Measurements from ENCODE around the gene KRT77.
A peak's percentile ranks its signal among the peaks of the same experiment; 100 is the strongest.

KRT77 gene

GRCh38 chr12:52691076-52691840 is 12.1 kb downstream of the KRT77 start:
- H3K4me1 ChIP-seq (ENCODE audit: control insufficient read depth, insufficient read depth, low read length): no peaks in the 10 kb centered on the region
- ChIA-PET POLR2A (no interaction called here), CTCF (interaction anchor here (0.6 to 1.1 kb wide), 4 partner anchors 25 to 319 kb away, joined by 3 to 6 read pairs (median 4); no protein-coding TSS in a partner anchor)
- no peaks in the 10 kb centered on the region for H3K9me3 ChIP-seq (ENCODE audit: control insufficient read depth, insufficient read depth, low read depth, low read length)
- no peaks in the 10 kb centered on the region for H3K36me3 ChIP-seq (ENCODE audit: control insufficient read depth in 2 of 2, insufficient read depth in 1 of 2, low read length in 2 of 2)
- H3K4me3 ChIP-seq (ENCODE audit: low read depth, low read length): no peak overlapping the region
- H3K27ac ChIP-seq (ENCODE audit: extremely low read depth, low read depth, low read length): no peak overlapping the region
- TF ChIP-seq ZNF16 (tag by site-specific recombination; IDR thresholded peaks at IDR 0.05; ENCODE audit: low read depth) (no peak), ZEB2 (tag by site-specific recombination; IDR thresholded peaks at IDR 0.05) (0 out of 2 replicates have a peak, but pooled peaks have one; percentile 11), SCRT2 (tag by site-specific recombination; IDR thresholded peaks at IDR 0.05) (no peak), TSHZ1 (tag by site-specific recombination; IDR thresholded peaks at IDR 0.05; ENCODE audit: borderline replicate concordance) (no peak), ZBTB44 (tag by site-specific recombination; IDR thresholded peaks at IDR 0.05) (no peak), ZNF292 (tag by site-specific recombination; IDR thresholded peaks at IDR 0.05; ENCODE audit: borderline replicate concordance, low read depth) (no peak), ZNF157 (tag by site-specific recombination; IDR thresholded peaks at IDR 0.05) (no peak), KLF7 (tag by site-specific recombination; IDR thresholded peaks at IDR 0.05; ENCODE audit: borderline replicate concordance) (no peak), ZNF18 (tag by site-specific recombination; IDR thresholded peaks at IDR 0.05) (no peak), ZNF398 (tag by site-specific recombination; IDR thresholded peaks at IDR 0.05) (peak; percentile 85), ZBTB26 (tag by site-specific recombination; optimal IDR thresholded peaks at IDR 0.05) (peak; percentile 44), ZNF596 (tag by site-specific recombination; IDR thresholded peaks at IDR 0.05) (no peak), FEZF1 (tag by site-specific recombination; IDR thresholded peaks at IDR 0.05) (no peak), ZNF792 (tag by site-specific recombination; IDR thresholded peaks at IDR 0.05) (no peak), RBAK (tag by site-specific recombination; IDR thresholded peaks at IDR 0.05) (no peak), ELK4 (IDR thresholded peaks at IDR 0.05; ENCODE audit: borderline replicate concordance, low read depth, low read length) (no peak), GLIS1 (tag by site-specific recombination; IDR thresholded peaks at IDR 0.05) (peak; percentile 59), ZNF146 (tag by site-specific recombination; IDR thresholded peaks at IDR 0.05) (no peak), ZNF140 (tag by site-specific recombination; IDR thresholded peaks at IDR 0.05) (no peak), ZNF341 (tag by site-specific recombination; IDR thresholded peaks at IDR 0.05; ENCODE audit: low read depth) (peak; percentile 86), ZNF626 (tag by site-specific recombination; IDR thresholded peaks at IDR 0.05) (no peak), OSR2 (tag by site-specific recombination; IDR thresholded peaks at IDR 0.05) (peak; percentile 50; the same call in 1 of the 2 replicates), YY2 (tag by site-specific recombination; IDR thresholded peaks at IDR 0.05) (peak; percentile 72), GLI2 (tag by site-specific recombination; IDR thresholded peaks at IDR 0.05; ENCODE audit: borderline replicate concordance, low read depth) (no peak), ZNF266 (tag by site-specific recombination; IDR thresholded peaks at IDR 0.05; ENCODE audit: low read depth) (no peak), ZNF521 (tag by site-specific recombination; IDR thresholded peaks at IDR 0.05) (no peak), ZBTB21 (tag by site-specific recombination; IDR thresholded peaks at IDR 0.05) (no peak)

Measured in HEK293 (cell line).